Psoas muscle (tissue), 8 donors: Measurements from ENCODE around the gene EDDM3A. TPM values are rescaled to one million over a fixed set of nuclear protein-coding genes. Genes with fewer than 3 reads are reported as not detected.

Experiments used
- ATAC-seq, 4 donors: fragments of 200-7000 bp; cut with Tn5 transposase; one replicate each; pipeline ENCODE4 v1.9.1; 2020; ENCODE audit warnings: moderate library complexity in 3 of 4, mild to moderate bottlenecking in 2 of 4
- DNase-seq, 2 donors: peaks; one replicate each; pipeline ENCODE4 v3.0.0-alpha.2; 2020
- H3K27ac ChIP-seq: fragments of 200-600 bp; one replicate; pipeline ENCODE4 v1.8.0; 2022
- H3K27me3 ChIP-seq, 3 donors: fragments of 200-600 bp in 1 of 3; one replicate each; pipeline versions ENCODE4 v1.6.1 to v1.8.0; 2013 to 2022; ENCODE audit warnings: low read length in 2 of 3, mild to moderate bottlenecking in 2 of 3, moderate library complexity in 1 of 3; ENCODE audit not compliant: insufficient read depth in 3 of 3
- H3K36me3 ChIP-seq, 2 donors: fragments of 200-600 bp in 1 of 2; one replicate each; pipeline versions ENCODE4 v1.6.1 to v1.8.0; 2013 to 2022; ENCODE audit warnings: low read depth in 1 of 2, mild to moderate bottlenecking in 1 of 2, moderate library complexity in 1 of 2; ENCODE audit not compliant: insufficient read depth in 1 of 2
- H3K4me1 ChIP-seq: fragments of 200-600 bp; one replicate; pipeline ENCODE4 v1.8.0; 2022
- H3K4me3 ChIP-seq: fragments of 200-600 bp; one replicate; pipeline ENCODE4 v1.8.0; 2022; ENCODE audit warnings: mild to moderate bottlenecking
- H3K9me3 ChIP-seq: fragments of 200-600 bp; one replicate; pipeline ENCODE4 v1.8.0; 2022
- WGBS, 3 donors: extraction: QIAGEN DNeasy Blood & Tissue Kit; methylation state at CpG; one replicate each; pipeline versions ENCODE4 v1.1.6 to v1.1.7; 2013; 5-methylcytosine and 5-hydroxymethylcytosine counted together
- intact Hi-C, 2 donors: fragments of 100-400 bp; cut with DNase I; formaldehyde crosslinking; loops; one replicate each; pipeline versions ENCODE4 v1.11.0 to v1.14.2; 2022
- polyA plus RNA-seq, 3 donors: library from polyadenylated mRNA; stranded (reverse); fragments of 200-250 nt; gene quantifications; one replicate each; pipeline ENCODE4 v1.2.3, GENCODE V29; 2013
- total RNA-seq, 4 donors: library from RNA; stranded (reverse); fragmentation: NEBNext Ultra II Directional in 2 of 4; extraction: Animal tissue kit (Norgen Biotek cat#: 25700) in 2 of 4; gene quantifications; one replicate each; pipeline versions ENCODE4 v1.2.1 to v1.2.4, GENCODE V29; 2021 to 2023
- TF ChIP-seq, protein P1 (sequence below): fragments of 200-600 bp; IDR thresholded peaks from one replicate; pipeline ENCODE4 v1.8.0; 2022; ENCODE audit warnings: antibody characterized with exemption
- donor health status: healthy with polysubstance abuse.
- donor health status: DM: no; HTN: no; CAD: no; lungs with moderate emphysema.
- donor health status: Bipolar disorder and iron deficiency.
- donor health status: healthy.
- donor health status: DM: yes; HTN: yes; CAD: no.
- donor health status: DM: no; HTN: no; CAD: no.
- donor health status: DM: no; HTN: no; CAD: no.
- donor health status: DM: yes; HTN: yes; CAD: no.

EDDM3A gene
- total and polyA plus RNA-seq, 7 donors: 0.03 TPM; not detected in 6

DNA sequence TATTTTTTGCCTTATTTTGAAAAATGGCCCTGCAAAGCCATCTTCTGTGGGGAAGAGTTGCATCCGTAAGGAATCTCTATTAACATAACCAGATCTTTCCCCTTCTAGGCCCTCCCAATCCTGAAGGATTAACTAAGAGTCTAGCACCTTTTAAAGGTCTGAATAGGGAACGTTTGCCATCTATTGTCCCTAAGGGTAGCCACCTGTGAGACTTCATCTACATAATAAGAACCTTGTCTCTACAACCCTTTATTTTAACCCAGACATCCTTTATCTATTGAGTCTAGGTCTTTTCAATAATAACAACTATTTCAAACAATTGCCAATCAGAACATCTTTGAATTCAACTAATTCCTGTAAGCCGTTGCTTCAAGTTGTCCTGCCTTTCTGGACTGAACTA, 27.0 kb downstream of the EDDM3A start:
- Histone ChIP-seq H3K36me3 (no peaks in the 10 kb centered on the region), H3K27me3 (peaks cover 0 to 3% (median 0%) of the 10 kb centered on the region in 3 donors), H3K9me3 (no peaks in the 10 kb centered on the region), H3K27ac (no peak overlapping the region), H3K4me3 (no peak overlapping the region), H3K4me1 (no peaks in the 10 kb centered on the region)
- 59 to 70% (median 63%) methylated on average over 3 of the region's 3 CpGs for WGBS, 3 donors
- intact Hi-C loops: no loop called here
- DNase-seq (no peak), ATAC-seq (no peak)
- TF ChIP-seq, protein P1, sequence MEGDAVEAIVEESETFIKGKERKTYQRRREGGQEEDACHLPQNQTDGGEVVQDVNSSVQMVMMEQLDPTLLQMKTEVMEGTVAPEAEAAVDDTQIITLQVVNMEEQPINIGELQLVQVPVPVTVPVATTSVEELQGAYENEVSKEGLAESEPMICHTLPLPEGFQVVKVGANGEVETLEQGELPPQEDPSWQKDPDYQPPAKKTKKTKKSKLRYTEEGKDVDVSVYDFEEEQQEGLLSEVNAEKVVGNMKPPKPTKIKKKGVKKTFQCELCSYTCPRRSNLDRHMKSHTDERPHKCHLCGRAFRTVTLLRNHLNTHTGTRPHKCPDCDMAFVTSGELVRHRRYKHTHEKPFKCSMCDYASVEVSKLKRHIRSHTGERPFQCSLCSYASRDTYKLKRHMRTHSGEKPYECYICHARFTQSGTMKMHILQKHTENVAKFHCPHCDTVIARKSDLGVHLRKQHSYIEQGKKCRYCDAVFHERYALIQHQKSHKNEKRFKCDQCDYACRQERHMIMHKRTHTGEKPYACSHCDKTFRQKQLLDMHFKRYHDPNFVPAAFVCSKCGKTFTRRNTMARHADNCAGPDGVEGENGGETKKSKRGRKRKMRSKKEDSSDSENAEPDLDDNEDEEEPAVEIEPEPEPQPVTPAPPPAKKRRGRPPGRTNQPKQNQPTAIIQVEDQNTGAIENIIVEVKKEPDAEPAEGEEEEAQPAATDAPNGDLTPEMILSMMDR: no peak

DNA sequence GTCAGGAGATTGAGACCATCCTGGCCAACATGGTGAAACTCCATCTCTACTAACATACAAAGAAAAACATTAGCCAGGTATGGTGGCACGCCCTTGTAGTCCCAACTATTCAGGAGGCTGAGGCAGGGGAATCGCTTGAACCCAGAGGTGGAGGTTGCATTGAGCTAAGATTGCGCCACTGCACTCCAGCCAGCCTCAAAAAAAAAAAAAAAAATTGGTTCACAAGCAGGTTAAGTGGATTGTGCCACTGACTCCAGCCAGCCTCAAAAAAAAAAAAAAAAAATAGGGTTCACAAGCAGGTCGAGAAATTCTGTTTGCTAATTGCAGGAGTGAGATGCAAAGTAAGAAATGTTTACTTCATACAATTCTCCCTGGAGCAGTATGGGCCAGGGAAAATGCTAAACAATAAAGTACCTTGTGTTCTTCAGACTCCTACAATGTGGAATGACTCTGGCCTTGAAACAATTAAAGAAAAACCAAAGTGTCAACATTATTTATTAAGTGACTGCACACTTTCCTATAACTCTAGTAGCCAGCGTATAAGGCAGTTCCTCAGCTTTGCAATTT, 28.7 kb downstream of the EDDM3A start:
- H3K36me3 ChIP-seq: no peaks in the 10 kb centered on the region
- intact Hi-C loops: no loop called here
- TF ChIP-seq, protein P1: no peak
- peaks cover 0 to 3% (median 3%) of the 10 kb centered on the region in 3 donors for H3K27me3 ChIP-seq
- H3K4me3 ChIP-seq: no peak overlapping the region
- no peak overlapping the region for H3K27ac ChIP-seq
- DNase-seq: no peak
- WGBS, 3 donors: 68% methylated on average over 5 of the region's 5 CpGs
- no peaks in the 10 kb centered on the region for H3K9me3 ChIP-seq
- no peak for ATAC-seq
- H3K4me1 ChIP-seq: no peaks in the 10 kb centered on the region

GRCh38 chr14:20775043-20775442, 29.4 kb downstream of the EDDM3A start:
- WGBS, 3 donors: 45 to 59% (median 51%) methylated on average over 6 of the region's 6 CpGs
- TF ChIP-seq, protein P1: no peak
- DNase-seq (no peak), ATAC-seq (no peak)
- no peak overlapping the region for H3K4me3 ChIP-seq
- no peaks in the 10 kb centered on the region for H3K9me3 ChIP-seq
- peaks cover 0 to 3% (median 3%) of the 10 kb centered on the region in 3 donors for H3K27me3 ChIP-seq
- H3K36me3 ChIP-seq: no peaks in the 10 kb centered on the region
- no peaks in the 10 kb centered on the region for H3K4me1 ChIP-seq
- no peak overlapping the region for H3K27ac ChIP-seq
- intact Hi-C loops: no loop called here

DNA sequence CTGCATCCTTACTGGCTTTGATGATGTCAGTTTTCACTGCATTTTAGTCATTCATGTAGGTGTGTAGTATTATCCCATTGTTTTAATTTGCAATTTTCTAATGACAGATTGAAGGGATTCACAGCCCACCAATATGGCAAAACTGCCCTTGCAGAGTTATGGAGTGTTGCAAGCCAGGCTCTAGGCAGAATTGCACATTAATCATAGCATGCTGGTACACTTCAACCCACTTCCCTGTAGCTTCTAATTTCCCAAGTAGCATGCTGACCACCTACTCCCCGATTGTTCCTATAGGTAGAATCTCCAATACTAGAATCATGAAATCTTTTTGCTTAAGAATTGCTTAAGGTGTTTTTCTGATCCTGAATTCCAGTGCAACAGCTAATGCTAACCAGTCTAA, 30.2 kb downstream of the EDDM3A start:
- intact Hi-C loops: no loop called here

More for the DNA sequence above, 30.2 kb downstream of the EDDM3A start:
- no peaks in the 10 kb centered on the region for H3K4me1 ChIP-seq
- H3K27ac ChIP-seq: no peak overlapping the region
- WGBS, 3 donors: 64 to 82% (median 75%) methylated on average over 1 of the region's 1 CpG
- ATAC-seq (no peak), DNase-seq (no peak)
- no peaks in the 10 kb centered on the region for H3K36me3 ChIP-seq
- H3K9me3 ChIP-seq: no peaks in the 10 kb centered on the region
- peaks cover 0 to 3% (median under 1%) of the 10 kb centered on the region in 3 donors for H3K27me3 ChIP-seq
- TF ChIP-seq, protein P1: no peak
- no peak overlapping the region for H3K4me3 ChIP-seq
